H1 (cell line): ENCODE data around the gene DEXI. TPM values are rescaled to one million over a fixed set of nuclear protein-coding genes. Genes with fewer than 3 reads are reported as not detected.

Experiments
- CTCF ChIA-PET: fragments of 300-600 bp; sonication (Branson Sonifier 250); formaldehyde crosslinking; loops from one replicate; lab custom pipeline; 2021; ENCODE audit not compliant: partially characterized antibody; lab: Charles Lee
- POLR2A ChIA-PET: fragments of 300-600 bp; sonication (Branson Sonifier 250); formaldehyde crosslinking; loops from one replicate; lab custom pipeline; 2021; ENCODE audit warnings: inconsistent platforms; ENCODE audit not compliant: partially characterized antibody; lab: Charles Lee
- DNase-seq, 2 experiments: peaks; one replicate each; pipeline versions ENCODE4 v3.0.0 to v3.0.0-alpha.2; 2010 to 2022; ENCODE audit warnings: low spot score in 2 of 2, low read depth in 1 of 2, mixed read lengths in 1 of 2
- FAIRE-seq: peaks from 2 replicates; lab custom pipeline; 2011; peaks lifted over from hg19 to GRCh38; lab: Jason Lieb, UNC
- H2AFZ ChIP-seq: 2 replicates; pipeline ENCODE4 v1.8.1; 2012; ENCODE audit warnings: low read length, inconsistent platforms
- H2AK5ac ChIP-seq: 2 replicates; pipeline ENCODE4 v1.6.1; 2013; ENCODE audit warnings: low read depth, low read length
- H2BK120ac ChIP-seq: replicated peaks from 2 replicates; pipeline ENCODE3; 2013; ENCODE audit warnings: low read depth, low read length, inconsistent platforms
- H2BK12ac ChIP-seq: 2 replicates; pipeline ENCODE4 v1.6.1; 2013; ENCODE audit warnings: low read depth, low read length
- H2BK15ac ChIP-seq: 2 replicates; pipeline ENCODE4 v1.6.1; 2013; ENCODE audit warnings: low read length
- H2BK20ac ChIP-seq: 2 replicates; pipeline ENCODE4 v1.6.1; 2013; ENCODE audit warnings: low read length
- H2BK5ac ChIP-seq: 2 replicates; pipeline ENCODE4 v1.6.1; 2013; ENCODE audit warnings: low read depth, low read length
- H3K14ac ChIP-seq: 2 replicates; pipeline ENCODE4 v1.6.1; 2013; ENCODE audit warnings: inconsistent platforms; ENCODE audit not compliant: insufficient read length
- H3K18ac ChIP-seq: 2 replicates; pipeline ENCODE4 v1.6.1; 2013; ENCODE audit warnings: low read length; ENCODE audit errors: extremely low read depth
- H3K23ac ChIP-seq: 2 replicates; pipeline ENCODE4 v1.6.1; 2013; ENCODE audit warnings: inconsistent platforms; ENCODE audit not compliant: insufficient read length
- H3K23me2 ChIP-seq: 2 replicates; pipeline ENCODE4 v1.6.1; 2013; ENCODE audit warnings: low read depth, low read length
- H3K27ac ChIP-seq: 2 replicates; pipeline ENCODE4 v1.6.1; 2011; ENCODE audit warnings: low read depth, low read length, inconsistent platforms
- H3K27me3 ChIP-seq, 4 experiments: replicated peaks in 1 of 4; 1 replicate in 1 of 4; 2 replicates in 3 of 4; pipeline versions ENCODE4 v1.6.1 to v1.8.1; 2011 to 2013; ENCODE audit warnings: low read length in 3 of 4, mild to moderate bottlenecking in 3 of 4, inconsistent platforms in 2 of 4, mixed read lengths in 2 of 4, moderate library complexity in 1 of 4; ENCODE audit not compliant: control insufficient read depth in 3 of 4, insufficient read depth in 3 of 4; ENCODE audit errors: extremely low read depth in 1 of 4
- H3K36me3 ChIP-seq, 4 experiments: 2 replicates each; pipeline versions ENCODE4 v1.6.1 to v1.8.1; 2011 to 2013; ENCODE audit warnings: mild to moderate bottlenecking in 4 of 4, low read length in 3 of 4, moderate library complexity in 2 of 4, control low read depth in 1 of 4, inconsistent platforms in 1 of 4; ENCODE audit not compliant: insufficient read depth in 4 of 4, control insufficient read depth in 2 of 4
- H3K4ac ChIP-seq: replicated peaks from 2 replicates; pipeline ENCODE3; 2013; ENCODE audit warnings: low read length, low read depth, mixed read lengths, inconsistent platforms; ENCODE audit not compliant: insufficient read length
- H3K4me1 ChIP-seq, 4 experiments: replicated peaks in 1 of 4; 1 replicate in 1 of 4; 2 replicates in 3 of 4; pipeline versions ENCODE4 v1.6.1 to v1.8.1; 2011 to 2013; ENCODE audit warnings: low read length in 3 of 4, inconsistent platforms in 2 of 4, mixed read lengths in 1 of 4; ENCODE audit not compliant: insufficient read depth in 4 of 4, control insufficient read depth in 3 of 4
- H3K4me2 ChIP-seq, 2 experiments: 2 replicates each; pipeline versions ENCODE4 v1.6.1 to v1.8.1; 2011 to 2013; ENCODE audit warnings: low read depth in 2 of 2, low read length in 2 of 2, control low read depth in 1 of 2, inconsistent platforms in 1 of 2, mild to moderate bottlenecking in 1 of 2; ENCODE audit not compliant: insufficient read depth in 1 of 2
- H3K4me3 ChIP-seq, 4 experiments: fragments of 200-600, 300-600 bp in 1 of 4; sonication (generic), shearing (Covaris generic), sonication (Bioruptor Twin) in 1 of 4; 2 replicates each; pipeline versions ENCODE4 v1.5.1 to v1.8.1; 2011 to 2016; ENCODE audit warnings: low read length in 4 of 4, low read depth in 3 of 4, control low read depth in 2 of 4, inconsistent platforms in 2 of 4, mild to moderate bottlenecking in 2 of 4, mixed read lengths in 1 of 4, moderate library complexity in 1 of 4; ENCODE audit not compliant: insufficient read depth in 2 of 4; ENCODE audit errors: extremely low read depth in 1 of 4
- H3K56ac ChIP-seq: replicated peaks from 2 replicates; pipeline ENCODE3; 2013; ENCODE audit warnings: low read depth, mild to moderate bottlenecking, mixed read lengths, low read length, inconsistent platforms; ENCODE audit not compliant: insufficient read length
- H3K79me1 ChIP-seq: 2 replicates; pipeline ENCODE4 v1.6.1; 2013; ENCODE audit warnings: low read depth, low read length, control low read depth
- H3K79me2 ChIP-seq, 2 experiments: 2 replicates each; pipeline versions ENCODE4 v1.6.1 to v1.8.1; 2012 to 2013; ENCODE audit warnings: low read length in 2 of 2, mild to moderate bottlenecking in 2 of 2, inconsistent platforms in 1 of 2; ENCODE audit not compliant: insufficient read depth in 2 of 2, control insufficient read depth in 1 of 2
- H3K9ac ChIP-seq, 4 experiments: replicated peaks in 1 of 4; 1 replicate in 1 of 4; 2 replicates in 3 of 4; pipeline versions ENCODE4 v1.6.1 to v1.8.1; 2011 to 2013; ENCODE audit warnings: low read depth in 3 of 4, low read length in 3 of 4, control low read depth in 2 of 4, mild to moderate bottlenecking in 2 of 4, moderate library complexity in 2 of 4, inconsistent platforms in 1 of 4; ENCODE audit errors: extremely low read depth in 1 of 4
- H3K9me3 ChIP-seq, 2 experiments: 2 replicates each; pipeline versions ENCODE4 v1.6.1 to v1.8.1; 2012 to 2013; ENCODE audit warnings: mild to moderate bottlenecking in 2 of 2, moderate library complexity in 2 of 2, control low read depth in 1 of 2, inconsistent platforms in 1 of 2, low read depth in 1 of 2, low read length in 1 of 2, mixed read lengths in 1 of 2; ENCODE audit not compliant: insufficient read depth in 2 of 2
- H4K20me1 ChIP-seq, 2 experiments: replicated peaks in 1 of 2; 2 replicates each; pipeline versions ENCODE3 to v1.8.1; 2011 to 2013; ENCODE audit warnings: inconsistent platforms in 2 of 2, low read length in 2 of 2, mild to moderate bottlenecking in 1 of 2; ENCODE audit not compliant: insufficient read depth in 2 of 2, control insufficient read depth in 1 of 2
- H4K5ac ChIP-seq: 2 replicates; pipeline ENCODE4 v1.6.1; 2013; ENCODE audit warnings: low read length, low read depth, mixed read lengths, inconsistent platforms; ENCODE audit not compliant: insufficient read length
- H4K8ac ChIP-seq: 2 replicates; pipeline ENCODE4 v1.8.0; 2013; ENCODE audit warnings: mild to moderate bottlenecking, moderate library complexity, low read length, inconsistent platforms; ENCODE audit not compliant: insufficient read depth; ENCODE audit errors: extremely low read depth
- H4K91ac ChIP-seq: replicated peaks from 2 replicates; pipeline ENCODE3; 2013; ENCODE audit warnings: low read length, mixed read lengths, inconsistent platforms; ENCODE audit not compliant: insufficient read length
- BACH1 ChIP-seq: IDR thresholded peaks from 2 replicates; pipeline ENCODE4 v1.6.1; 2012; ENCODE audit warnings: low read length, improper control_type of control experiment
- CEBPB ChIP-seq: IDR thresholded peaks from 2 replicates; pipeline ENCODE4 v1.6.1; 2012; ENCODE audit warnings: low read depth, low read length
- CHD1 ChIP-seq: IDR thresholded peaks from 2 replicates; pipeline ENCODE4 v1.6.1; 2012; ENCODE audit warnings: low read depth, low read length, improper control_type of control experiment
- FOSL1 ChIP-seq: IDR thresholded peaks from 2 replicates; pipeline ENCODE4 v1.6.1; 2011; ENCODE audit warnings: mild to moderate bottlenecking, low read depth, low read length, moderate library complexity; ENCODE audit not compliant: insufficient read depth
- GABPA ChIP-seq: IDR thresholded peaks from 2 replicates; pipeline ENCODE4 v1.6.1; 2011; ENCODE audit warnings: mild to moderate bottlenecking, low read length, moderate library complexity, borderline replicate concordance; ENCODE audit not compliant: insufficient read depth
- HDAC2 ChIP-seq, 2 experiments: fragments of 300-600 bp in 1 of 2; sonication (generic) in 1 of 2; IDR thresholded peaks; 2 replicates each; pipeline ENCODE4 v1.6.1; 2011 to 2012; ENCODE audit warnings: low read depth in 2 of 2, low read length in 2 of 2, mild to moderate bottlenecking in 2 of 2, moderate library complexity in 2 of 2, borderline replicate concordance in 1 of 2, inconsistent platforms in 1 of 2
- KDM5A ChIP-seq: fragments of 200-600 bp; IDR thresholded peaks from 2 replicates; pipeline ENCODE4 v1.7.1; 2012; ENCODE audit warnings: mild to moderate bottlenecking, low read length, inconsistent platforms, mixed read lengths
- MAFK ChIP-seq: IDR thresholded peaks from 2 replicates; pipeline ENCODE4 v1.6.1; 2012; ENCODE audit warnings: low read depth, mild to moderate bottlenecking, improper control_type of control experiment, low read length
- NRF1 ChIP-seq: IDR thresholded peaks from 2 replicates; pipeline ENCODE4 v1.6.1; 2011; ENCODE audit warnings: mild to moderate bottlenecking, low read depth, low read length, improper control_type of control experiment
- SP1 ChIP-seq: IDR thresholded peaks from 2 replicates; pipeline ENCODE4 v1.6.1; 2011; ENCODE audit warnings: low read depth, low read length
- SUZ12 ChIP-seq: fragments of 200-600 bp; sonication (generic); IDR thresholded peaks from 2 replicates; pipeline ENCODE4 v1.6.1; 2012; ENCODE audit warnings: mild to moderate bottlenecking, inconsistent platforms, low read length, moderate library complexity, mixed read lengths
- TAF7 ChIP-seq: optimal IDR thresholded peaks from 2 replicates; pipeline ENCODE3; 2011; ENCODE audit warnings: low read depth, mild to moderate bottlenecking, inconsistent platforms, low read length, moderate library complexity, borderline replicate concordance
- TEAD4 ChIP-seq: IDR thresholded peaks from 2 replicates; pipeline ENCODE4 v1.6.1; 2012; ENCODE audit warnings: low read depth, low read length, inconsistent platforms, mixed read lengths
- YY1 ChIP-seq: IDR thresholded peaks from 2 replicates; pipeline ENCODE4 v1.6.1; 2011; ENCODE audit warnings: low read depth, mild to moderate bottlenecking, low read length
- WGBS, 2 experiments: shearing (Covaris generic) in 1 of 2; methylation state at CpG; one replicate each; pipeline versions ENCODE4 v1.1.6 to v1.1.7; 2013 to 2015; ENCODE audit warnings: low lambda C conversion rate in 2 of 2, mixed read lengths in 2 of 2, inconsistent platforms in 1 of 2, low coverage in 1 of 2, missing lambda C conversion rate in 1 of 2; ENCODE audit not compliant: insufficient replicate concordance in 2 of 2, insufficient coverage in 1 of 2, insufficient read length in 1 of 2; ENCODE audit errors: extremely low coverage in 1 of 2, missing lambda C conversion rate in 1 of 2; 5-methylcytosine and 5-hydroxymethylcytosine counted together
- polyA plus RNA-seq, 7 experiments: library from polyadenylated mRNA; depleted of rRNA in 3 of 7; stranded (reverse) in 5 of 7; unstranded in 2 of 7; fragments of >200 nt in 5 of 7; fragments of 200-250 nt in 2 of 7; gene quantifications; 1 replicate in 5 of 7; 2 replicates in 1 of 7; 4 replicates in 1 of 7; pipeline versions ENCODE4 v1.2.1 to v1.2.3, GENCODE V29; 2011 to 2013; ENCODE audit warnings: missing spikeins in 2 of 7, mixed read lengths in 2 of 7
- total RNA-seq: library from RNA; stranded (reverse); fragmentation: NEBNext Ultra II Directional; extraction: Animal tissue kit (Norgen Biotek cat#: 25700); gene quantifications from 2 replicates; pipeline ENCODE4 v1.2.1, GENCODE V29; 2021

Gene DEXI
- total and polyA plus RNA-seq, 2 of the 8 experiments (the other 6 are each of a cell fraction or from before 2014, with no cell fraction given) = 39.5 to 47.3 TPM

DNA sequence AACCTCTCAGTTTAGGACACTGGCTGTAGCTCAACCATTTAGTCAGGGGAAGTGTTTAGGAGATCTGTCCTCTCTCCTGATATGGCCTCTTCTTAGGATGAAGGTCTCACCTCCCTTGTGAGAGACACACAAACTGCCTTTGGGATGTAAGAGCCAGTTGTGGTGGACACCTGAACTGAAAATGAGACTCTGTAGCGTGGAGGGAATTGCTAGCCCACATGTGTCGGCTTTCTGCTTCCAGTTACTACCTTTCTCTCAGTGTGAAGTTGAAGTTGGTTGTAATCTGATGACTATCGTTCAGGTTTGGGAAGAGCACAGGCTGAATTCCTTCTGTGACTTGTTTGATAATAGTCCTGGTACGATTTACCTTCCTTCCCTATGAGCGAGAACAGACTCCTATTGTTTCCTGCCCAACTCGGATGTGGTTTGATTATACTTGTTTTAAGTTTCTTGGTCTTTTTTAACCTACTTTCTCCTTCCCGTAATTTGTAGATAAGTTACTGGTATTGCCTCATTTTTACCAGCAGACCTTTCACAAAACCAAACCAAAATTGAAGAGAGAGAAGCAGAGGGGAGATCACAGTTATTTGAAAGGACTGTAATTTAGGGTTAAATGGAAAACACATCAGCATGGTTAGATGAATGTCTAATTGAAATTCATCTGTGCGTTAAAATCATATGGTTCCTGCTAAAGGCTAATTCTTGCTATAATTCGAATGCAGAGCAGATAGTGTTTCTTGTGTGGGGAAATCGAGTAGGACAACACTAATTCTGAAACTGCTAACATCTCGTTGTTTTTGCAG is 45.3 kb upstream of the DEXI start:
- Histone ChIP-seq H3K27me3 (no peaks in the 10 kb centered on the region), H3K4me2 (no peak overlapping the region), H3K79me2 (no peaks in the 10 kb centered on the region), H4K5ac (no peak overlapping the region), H2BK5ac (no peak overlapping the region), H2BK12ac (no peak overlapping the region), H3K23me2 (no peaks in the 10 kb centered on the region), H3K79me1 (no peaks in the 10 kb centered on the region), H3K4ac (no peak overlapping the region), H3K27ac (no peak overlapping the region), H2AK5ac (no peak overlapping the region), H3K23ac (no peak overlapping the region), H4K91ac (no peak overlapping the region), H2AFZ (no peak overlapping the region), H3K9ac (no peak overlapping the region), H4K20me1 (peaks cover 2 to 10% of the 10 kb centered on the region in 2 experiments), H3K9me3 (no peaks in the 10 kb centered on the region), H3K36me3 (no peaks in the 10 kb centered on the region; a peak in 1 of 8 replicates), H2BK15ac (no peak overlapping the region), H3K56ac (no peak overlapping the region), H3K18ac (no peak overlapping the region), H3K4me3 (no peak overlapping the region), H4K8ac (no peak overlapping the region), H2BK120ac (no peak overlapping the region), H3K14ac (no peak overlapping the region), H2BK20ac (no peak overlapping the region), H3K4me1 (no peaks in the 10 kb centered on the region)
- DNase-seq (no peak), FAIRE-seq (no peak)
- CTCF ChIA-PET = interaction anchor here (0.6 to 6.2 kb wide), 3 partner anchors 17 to 570 kb away, joined by 3 to 67 read pairs (median 4); no protein-coding TSS in a partner anchor
- POLR2A ChIA-PET = no interaction called here
- WGBS, 2 experiments = 86% methylated on average over 11 of the region's 11 CpGs; no CpG with 5 or more reads in 1 of the 2 experiments
- no peak for TF ChIP-seq NRF1
- no peak for TF ChIP-seq SUZ12
- no peak for TF ChIP-seq MAFK
- no peak for TF ChIP-seq TAF7
- TF ChIP-seq KDM5A = no peak
- no peak for TF ChIP-seq FOSL1
- no peak for TF ChIP-seq GABPA
- TF ChIP-seq CHD1 = no peak
- no peak for TF ChIP-seq TEAD4
- no peak for TF ChIP-seq SP1
- TF ChIP-seq BACH1 = no peak
- TF ChIP-seq HDAC2 (IDR thresholded peaks at IDR 0.05; ENCODE audit: borderline replicate concordance in 1 of 2, low read depth in 2 of 2, low read length in 2 of 2) = no peak
- no peak for TF ChIP-seq CEBPB
- no peak for TF ChIP-seq YY1
